Stimulated activated CD8-positive, alpha-beta memory T cell treated with anti-CD3 and anti-CD28 coated beads, Interleukin-7, amount 100 ng/mL, for 24 hours (primary cell): ENCODE results near the gene NRP1.

Source experiments
- DNase-seq: peaks from one replicate; pipeline ENCODE4 v3.0.0-alpha.2; 2020; ENCODE audit warnings: low read depth

The NRP1 gene

GRCh38 chr10:33349268-33349667, 14.8 kb upstream of the NRP1 start:
- DNase-seq, result no peak

- DNase-seq, result no peak
These were observed 12.7 kb upstream of the NRP1 start for GRCh38 chr10:33347211-33347610.

GRCh38 chr10:33345236-33345635, 10.8 kb upstream of the NRP1 start:
- no peak for DNase-seq

- no peak for DNase-seq
These were observed 10.2 kb upstream of the NRP1 start for GRCh38 chr10:33344676-33345075.

- DNase-seq, result no peak
These were observed 7.2 kb upstream of the NRP1 start for GRCh38 chr10:33341637-33342036.

- DNase-seq, result no peak
These were observed 3.0 kb upstream of the NRP1 start for GRCh38 chr10:33337326-33337957.

GRCh38 chr10:33336582-33337325, 2.3 kb upstream of the NRP1 start:
- DNase-seq, result no peak

- DNase-seq, result no peak
These were observed 1.5 kb upstream of the NRP1 start for GRCh38 chr10:33335801-33336581.

GRCh38 chr10:33335551-33335800, 1.0 kb upstream of the NRP1 start:
- no peak for DNase-seq

- no peak for DNase-seq
These were observed 511 bp upstream of the NRP1 start for GRCh38 chr10:33334805-33335550.

- no peak for DNase-seq
These were observed 986 bp downstream of the NRP1 start for GRCh38 chr10:33333260-33334101.

GRCh38 chr10:33332183-33333065, 2.0 kb downstream of the NRP1 start:
- DNase-seq, result no peak

GRCh38 chr10:33331379-33331694, 3.1 kb downstream of the NRP1 start:
- DNase-seq, result no peak

- DNase-seq, result peak; percentile 64
These were observed 3.7 kb downstream of the NRP1 start for GRCh38 chr10:33330543-33331378.

GRCh38 chr10:33329178-33329577, 5.3 kb downstream of the NRP1 start:
- DNase-seq, result no peak

- DNase-seq, result no peak
These were observed 6.2 kb downstream of the NRP1 start for GRCh38 chr10:33328253-33328652.

GRCh38 chr10:33327751-33328150, 6.7 kb downstream of the NRP1 start:
- DNase-seq, result no peak

GRCh38 chr10:33326933-33327332, 7.5 kb downstream of the NRP1 start:
- DNase-seq, result no peak

- no peak for DNase-seq
These were observed 8.5 kb downstream of the NRP1 start for GRCh38 chr10:33325929-33326328.

GRCh38 chr10:33323721-33324120, 10.7 kb downstream of the NRP1 start:
- no peak for DNase-seq
